IMR-90 (cell line): ENCODE measurements around the gene BST1. TPM values are rescaled to one million over a fixed set of nuclear protein-coding genes. Genes with fewer than 3 reads are reported as not detected.

ENCODE experiments used
- ATAC-seq: fragments of 200-7000 bp; cut with Tn5 transposase; 2 replicates; pipeline ENCODE4 v1.9.1; 2020; ENCODE audit warnings: low read depth, mild to moderate bottlenecking, moderate library complexity
- BruUV-seq: library from RNA; stranded (reverse); fragments of 400-500 nt; replicated peaks from 2 replicates; lab custom pipeline; 2021; lab: Mats Ljungman, UMichigan
- CTCF ChIA-PET: fragments of 300-600 bp; formaldehyde crosslinking; extraction: SDS; loops from one replicate; lab custom pipeline; 2021; ENCODE audit warnings: antibody characterized with exemption; lab: Yijun Ruan, JAX
- POLR2A ChIA-PET: fragments of 300-600 bp; sonication (Branson Sonifier 250); formaldehyde crosslinking; loops from one replicate; lab custom pipeline; 2022; ENCODE audit warnings: antibody characterized with exemption; ENCODE audit not compliant: unreplicated experiment; lab: Charles Lee
- DNase-seq: peaks from one replicate; pipeline ENCODE4 v3.0.0; 2013
- H2AFZ ChIP-seq: replicated peaks from 2 replicates; pipeline ENCODE3; 2013; ENCODE audit warnings: low read length, mild to moderate bottlenecking; ENCODE audit not compliant: poor library complexity
- H2AK5ac ChIP-seq: 2 replicates; pipeline ENCODE4 v1.6.1; 2013; ENCODE audit warnings: low read depth, low read length, inconsistent platforms
- H2AK9ac ChIP-seq: replicated peaks from 2 replicates; pipeline ENCODE3; 2013; ENCODE audit warnings: mild to moderate bottlenecking, low read depth, low read length, moderate library complexity; ENCODE audit not compliant: poor library complexity
- H2BK120ac ChIP-seq: 2 replicates; pipeline ENCODE4 v1.6.1; 2013; ENCODE audit warnings: low read depth, low read length, inconsistent platforms
- H2BK15ac ChIP-seq: 3 replicates; pipeline ENCODE4 v1.6.1; 2013; ENCODE audit warnings: low read depth, low read length, inconsistent platforms
- H2BK20ac ChIP-seq: 2 replicates; pipeline ENCODE4 v1.6.1; 2013; ENCODE audit warnings: low read depth, mild to moderate bottlenecking, inconsistent platforms, low read length, moderate library complexity
- H2BK5ac ChIP-seq: 2 replicates; pipeline ENCODE4 v1.6.1; 2013; ENCODE audit warnings: mild to moderate bottlenecking, low read depth, low read length, inconsistent platforms; ENCODE audit not compliant: poor library complexity, severe bottlenecking
- H3K14ac ChIP-seq: replicated peaks from 2 replicates; pipeline ENCODE4 v1.6.1; 2013; ENCODE audit warnings: low read depth, low read length, inconsistent platforms
- H3K18ac ChIP-seq: 2 replicates; pipeline ENCODE4 v1.6.1; 2013; ENCODE audit warnings: low read depth, low read length, control low read depth
- H3K23ac ChIP-seq: 2 replicates; pipeline ENCODE4 v1.6.1; 2013; ENCODE audit warnings: low read depth, low read length, inconsistent platforms
- H3K27ac ChIP-seq: 2 replicates; pipeline ENCODE4 v1.5.1; 2013; ENCODE audit warnings: mild to moderate bottlenecking, control low read depth, low read length; ENCODE audit not compliant: insufficient read depth
- H3K27me3 ChIP-seq: 2 replicates; pipeline ENCODE4 v1.6.1; 2013; ENCODE audit warnings: low read length; ENCODE audit not compliant: control insufficient read depth, insufficient read depth
- H3K36me3 ChIP-seq: 2 replicates; pipeline ENCODE4 v1.6.1; 2013; ENCODE audit warnings: low read length, mixed read lengths; ENCODE audit not compliant: control insufficient read depth, insufficient read depth
- H3K4ac ChIP-seq: 2 replicates; pipeline ENCODE4 v1.6.1; 2013; ENCODE audit warnings: low read depth, low read length, inconsistent platforms
- H3K4me1 ChIP-seq: 2 replicates; pipeline ENCODE4 v1.6.1; 2013; ENCODE audit warnings: low read length, mixed read lengths; ENCODE audit not compliant: control insufficient read depth, insufficient read depth
- H3K4me2 ChIP-seq: 2 replicates; pipeline ENCODE4 v1.6.1; 2013; ENCODE audit warnings: low read depth, mild to moderate bottlenecking, control low read depth, low read length, moderate library complexity
- H3K4me3 ChIP-seq: 2 replicates; pipeline ENCODE4 v1.5.1; 2013; ENCODE audit warnings: low read depth, mild to moderate bottlenecking, control low read depth, low read length, moderate library complexity; ENCODE audit not compliant: insufficient read depth
- H3K56ac ChIP-seq: 2 replicates; pipeline ENCODE4 v1.6.1; 2013; ENCODE audit warnings: low read length, inconsistent platforms; ENCODE audit not compliant: insufficient read depth; ENCODE audit errors: extremely low read depth
- H3K79me1 ChIP-seq, 2 experiments: 2 replicates each; pipeline ENCODE4 v1.6.1; 2013; ENCODE audit warnings: low read length in 2 of 2, inconsistent platforms in 1 of 2, low read depth in 1 of 2
- H3K9ac ChIP-seq: 2 replicates; pipeline ENCODE4 v1.6.1; 2013; ENCODE audit warnings: low read depth, low read length, control low read depth
- H3K9me1 ChIP-seq: 2 replicates; pipeline ENCODE4 v1.6.1; 2013; ENCODE audit warnings: low read length, inconsistent platforms; ENCODE audit not compliant: insufficient read depth
- H3K9me3 ChIP-seq: 2 replicates; pipeline ENCODE4 v1.6.1; 2013; ENCODE audit warnings: low read length; ENCODE audit not compliant: control insufficient read depth, insufficient read depth
- H4K20me1 ChIP-seq: 2 replicates; pipeline ENCODE4 v1.6.1; 2013; ENCODE audit warnings: low read length, inconsistent platforms; ENCODE audit not compliant: insufficient read depth
- H4K5ac ChIP-seq: 2 replicates; pipeline ENCODE4 v1.6.1; 2013; ENCODE audit warnings: mild to moderate bottlenecking, low read depth, low read length, control low read depth
- H4K8ac ChIP-seq, 2 experiments: 2 replicates each; pipeline ENCODE4 v1.6.1; 2013; ENCODE audit warnings: low read depth in 2 of 2, low read length in 2 of 2, control low read depth in 1 of 2, inconsistent platforms in 1 of 2
- H4K91ac ChIP-seq: 2 replicates; pipeline ENCODE4 v1.6.1; 2013; ENCODE audit warnings: low read depth, low read length, inconsistent platforms; ENCODE audit not compliant: insufficient read depth
- BHLHE40 ChIP-seq: fragments of 150-350 bp; IDR thresholded peaks from 2 replicates; pipeline ENCODE4 v1.6.1; 2016; ENCODE audit warnings: mild to moderate bottlenecking, low read depth, low read length
- CHD1 ChIP-seq: IDR thresholded peaks from 2 replicates; pipeline ENCODE4 v1.6.1; 2012; ENCODE audit warnings: low read depth, low read length, improper control_type of control experiment
- FOS ChIP-seq: fragments of 150-350 bp; IDR thresholded peaks from 2 replicates; pipeline ENCODE4 v1.6.1; 2016; ENCODE audit warnings: low read depth, low read length
- MAFK ChIP-seq: IDR thresholded peaks from 2 replicates; pipeline ENCODE4 v1.6.1; 2012; ENCODE audit warnings: low read depth, low read length, improper control_type of control experiment
- MAZ ChIP-seq: IDR thresholded peaks from 2 replicates; pipeline ENCODE4 v1.6.1; 2012; ENCODE audit warnings: low read depth, mild to moderate bottlenecking, low read length, improper control_type of control experiment, moderate library complexity, borderline replicate concordance
- MXI1 ChIP-seq: IDR thresholded peaks from 2 replicates; pipeline ENCODE4 v1.6.1; 2012; ENCODE audit warnings: low read depth, mild to moderate bottlenecking, low read length, moderate library complexity, borderline replicate concordance
- POLR2A ChIP-seq: IDR thresholded peaks from 2 replicates; pipeline ENCODE4 v1.6.1; 2012; ENCODE audit warnings: mild to moderate bottlenecking, low read depth, low read length
- RAD21 ChIP-seq: IDR thresholded peaks from 2 replicates; pipeline ENCODE4 v1.6.1; 2012; ENCODE audit warnings: low read length, improper control_type of control experiment
- RFX5 ChIP-seq: IDR thresholded peaks from 2 replicates; pipeline ENCODE4 v1.8.0; 2012; ENCODE audit warnings: low read depth, mild to moderate bottlenecking, low read length, moderate library complexity
- SMC3 ChIP-seq: fragments of 150-350 bp; IDR thresholded peaks from 2 replicates; pipeline ENCODE4 v1.6.1; 2016; ENCODE audit warnings: low read depth, mild to moderate bottlenecking, antibody characterized with exemption, low read length, moderate library complexity
- WGBS, 2 experiments: methylation state at CpG; one replicate each; pipeline versions ENCODE4 v1.1.5 to v1.1.7; 2013; ENCODE audit warnings: missing lambda C conversion rate in 2 of 2; ENCODE audit not compliant: insufficient read length in 1 of 2; ENCODE audit errors: extremely low coverage in 2 of 2; 5-methylcytosine and 5-hydroxymethylcytosine counted together
- dilution Hi-C: fragments of 300-500 bp; cut with HindIII; formaldehyde crosslinking; loops from one replicate; pipeline ENCODE4 v1.14.3; 2018; ENCODE audit warnings: low sequenced_read_pairs; ENCODE audit not compliant: unreplicated experiment
- in situ Hi-C: fragments of 300-500 bp; cut with MboI; formaldehyde crosslinking; loops from 3 replicates; pipeline ENCODE4 v1.14.3; 2019; ENCODE audit warnings: low sequenced_read_pairs, inconsistent platforms, mixed read lengths
- intact Hi-C: fragments of 100-400 bp; cut with micrococcal nuclease; formaldehyde crosslinking; loops from 2 replicates; pipeline ENCODE4 v1.10.0; 2022
- polyA plus RNA-seq, 3 experiments: library from polyadenylated mRNA; depleted of rRNA; stranded (reverse); fragments of >200 nt; gene quantifications; 2 replicates each; pipeline ENCODE4 v1.2.3, GENCODE V29; 2012; ENCODE audit warnings: low replicate concordance in 1 of 3
- total RNA-seq: library from RNA; depleted of rRNA; stranded (reverse); fragments of >200 nt; gene quantifications from 2 replicates; pipeline ENCODE4 v1.2.3, GENCODE V29; 2012
- TF ChIP-seq, protein P1 (sequence below): fragments of 150-350 bp; IDR thresholded peaks from 2 replicates; pipeline ENCODE4 v1.6.1; 2017; ENCODE audit warnings: mild to moderate bottlenecking, antibody characterized with exemption, low read length, low read depth
- TF ChIP-seq, protein P2 (sequence below): fragments of 150-350 bp; IDR thresholded peaks from 2 replicates; pipeline ENCODE4 v1.6.1; 2016; ENCODE audit warnings: low read depth, mild to moderate bottlenecking, low read length, moderate library complexity, borderline replicate concordance

Gene BST1
- total and polyA plus RNA-seq, 2 of the 4 experiments (the other 2 are of a cell fraction) = 6.6 to 11.1 TPM

DNA sequence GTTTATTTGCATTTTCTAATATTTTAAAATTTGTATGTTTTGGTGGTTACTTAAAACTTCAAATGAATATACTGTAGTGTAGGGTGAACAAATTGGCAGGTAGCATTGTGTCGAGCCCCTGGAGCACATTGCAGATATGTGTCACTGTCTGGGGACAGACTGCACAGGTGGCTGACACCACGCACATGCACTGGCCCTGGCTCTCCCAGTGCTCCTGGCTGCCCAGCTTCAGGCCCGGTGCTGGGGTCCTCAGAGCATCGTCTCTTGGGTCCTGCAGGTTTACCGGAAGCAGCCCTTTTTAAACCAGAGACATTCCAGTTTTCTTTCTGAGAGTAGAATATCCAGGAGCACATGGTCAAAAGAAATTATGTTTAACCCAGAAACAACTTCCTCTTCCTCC is 15.6 kb downstream of the BST1 start:
- dilution Hi-C loops (no loop called here), intact Hi-C loops (no loop called here)
- H2AK9ac ChIP-seq = peak overlapping the region; percentile 15

More for the DNA sequence above, 15.6 kb downstream of the BST1 start:
- H3K36me3 ChIP-seq = no peaks in the 10 kb centered on the region
- H4K20me1 ChIP-seq = no peaks in the 10 kb centered on the region
- in situ Hi-C loops = no loop called here
- peak overlapping the region; percentile 48 for H2BK5ac ChIP-seq
- peak overlapping the region; percentile 65 for H4K91ac ChIP-seq
- H3K14ac ChIP-seq = no peak overlapping the region
- DNase-seq (no peak), ATAC-seq (no peak)
- H2BK15ac ChIP-seq = peak overlapping the region; percentile 73; the same call in 1 of the 3 replicates
- H3K4me2 ChIP-seq = no peak overlapping the region
- peak overlapping the region; percentile 10; the same call in 1 of the 2 replicates for H2BK120ac ChIP-seq
- peak overlapping the region; percentile 61; the same call in 1 of the 2 replicates for H4K5ac ChIP-seq
- BruUV-seq = no TSS peak
- no peaks in the 10 kb centered on the region for H3K9me3 ChIP-seq
- H3K27ac ChIP-seq = no peak overlapping the region
- 92% methylated on average over 2 of the region's 5 CpGs; no CpG with 5 or more reads in 1 of the 2 experiments for WGBS, 2 experiments
- peak overlapping the region; percentile 71; the same call in 1 of the 2 replicates for H2BK20ac ChIP-seq
- peak overlapping the region in 1 of 2 experiments; percentile 44; a peak in 2 of 4 replicates for H4K8ac ChIP-seq
- no peak overlapping the region for H3K4me3 ChIP-seq
- 0 out of 4 replicates have a peak, but pooled peaks cover 0 to 4% of the 10 kb centered on the region in 2 experiments for H3K79me1 ChIP-seq
- TF ChIP-seq MAZ (no peak), RAD21 (no peak), MXI1 (no peak), POLR2A (no peak), RFX5 (no peak), CHD1 (no peak), FOS (no peak), BHLHE40 (no peak), MAFK (no peak), SMC3 (no peak)
- TF ChIP-seq, protein P1, sequence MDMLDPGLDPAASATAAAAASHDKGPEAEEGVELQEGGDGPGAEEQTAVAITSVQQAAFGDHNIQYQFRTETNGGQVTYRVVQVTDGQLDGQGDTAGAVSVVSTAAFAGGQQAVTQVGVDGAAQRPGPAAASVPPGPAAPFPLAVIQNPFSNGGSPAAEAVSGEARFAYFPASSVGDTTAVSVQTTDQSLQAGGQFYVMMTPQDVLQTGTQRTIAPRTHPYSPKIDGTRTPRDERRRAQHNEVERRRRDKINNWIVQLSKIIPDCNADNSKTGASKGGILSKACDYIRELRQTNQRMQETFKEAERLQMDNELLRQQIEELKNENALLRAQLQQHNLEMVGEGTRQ = no peak
- TF ChIP-seq, protein P2, sequence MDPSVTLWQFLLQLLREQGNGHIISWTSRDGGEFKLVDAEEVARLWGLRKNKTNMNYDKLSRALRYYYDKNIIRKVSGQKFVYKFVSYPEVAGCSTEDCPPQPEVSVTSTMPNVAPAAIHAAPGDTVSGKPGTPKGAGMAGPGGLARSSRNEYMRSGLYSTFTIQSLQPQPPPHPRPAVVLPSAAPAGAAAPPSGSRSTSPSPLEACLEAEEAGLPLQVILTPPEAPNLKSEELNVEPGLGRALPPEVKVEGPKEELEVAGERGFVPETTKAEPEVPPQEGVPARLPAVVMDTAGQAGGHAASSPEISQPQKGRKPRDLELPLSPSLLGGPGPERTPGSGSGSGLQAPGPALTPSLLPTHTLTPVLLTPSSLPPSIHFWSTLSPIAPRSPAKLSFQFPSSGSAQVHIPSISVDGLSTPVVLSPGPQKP = no peak
- peaks cover 14% of the 10 kb centered on the region for H3K9me1 ChIP-seq
- peaks cover 18% of the 10 kb centered on the region for H3K4me1 ChIP-seq
- CTCF ChIA-PET = no interaction called here
- no peak overlapping the region for H3K56ac ChIP-seq
- H3K23ac ChIP-seq = no peak overlapping the region
- H2AK5ac ChIP-seq = peak overlapping the region; percentile 30; the same call in 1 of the 2 replicates
- peak overlapping the region; percentile 18 for H2AFZ ChIP-seq
- no peaks in the 10 kb centered on the region for H3K27me3 ChIP-seq
- H3K18ac ChIP-seq = no peak overlapping the region
- no peak overlapping the region for H3K9ac ChIP-seq
- H3K4ac ChIP-seq = peak overlapping the region; percentile 69
- POLR2A ChIA-PET = no interaction called here
